Thoracic aorta (tissue), 2 donors: Measurements from ENCODE around the gene RTN3. TPM values are rescaled to one million over a fixed set of nuclear protein-coding genes. Genes with fewer than 3 reads are reported as not detected.
A peak's percentile ranks its signal among the peaks of the same experiment; 100 is the strongest.
"Not testable (repeated sequence)": the region's sequence is repeated elsewhere in the genome, so short reads cannot be mapped to it uniquely, and the experiment has no call there.

Experiments
- ATAC-seq: fragments of 150-250 bp; one replicate; pipeline ENCODE4 v1.8.0; 2017; ENCODE audit warnings: low read depth; ENCODE audit not compliant: insufficient number of reproducible peaks, low FRiP score
- DNase-seq: peaks from one replicate; pipeline ENCODE4 v3.0.0-alpha.2; 2020; ENCODE audit warnings: low spot score
- H3K27ac ChIP-seq, 2 donors: fragments of 200-600 bp; sonication (generic); 1 replicate in 1 of 2; 2 replicates in 1 of 2; pipeline ENCODE4 v1.5.1; 2016; ENCODE audit warnings: mild to moderate bottlenecking in 2 of 2, moderate library complexity in 2 of 2
- H3K27me3 ChIP-seq: fragments of 200-600 bp; sonication (generic); replicated peaks from 2 replicates; pipeline ENCODE4 v1.6.0; 2016; ENCODE audit warnings: mild to moderate bottlenecking; ENCODE audit not compliant: insufficient read depth
- H3K36me3 ChIP-seq: fragments of 200-600 bp; sonication (generic); one replicate; pipeline ENCODE4 v1.5.1; 2016
- H3K4me1 ChIP-seq, 2 donors: fragments of 200-600 bp; sonication (generic); 1 replicate in 1 of 2; 2 replicates in 1 of 2; pipeline versions ENCODE4 v1.5.1 to v1.6.0; 2016; ENCODE audit warnings: low read depth in 2 of 2, mild to moderate bottlenecking in 1 of 2; ENCODE audit not compliant: control insufficient read depth in 1 of 2
- H3K4me3 ChIP-seq: fragments of 200-600 bp; sonication (generic); 2 replicates; pipeline ENCODE4 v1.5.1; 2016; ENCODE audit warnings: mild to moderate bottlenecking
- H3K9me3 ChIP-seq: fragments of 200-600 bp; sonication (generic); 2 replicates; pipeline ENCODE4 v1.5.1; 2016
- CTCF ChIP-seq: fragments of 200-600 bp; sonication (generic); IDR thresholded peaks from one replicate; pipeline ENCODE4 v1.5.1; 2019; ENCODE audit warnings: antibody characterized with exemption
- total RNA-seq, 2 donors: library from RNA; depleted of rRNA; stranded (reverse); fragments of >200 nt; gene quantifications; one replicate each; pipeline versions ENCODE4 v1.1.0 to v1.2.3, GENCODE V29; 2016

RTN3 gene
- total RNA-seq, 2 donors from 2014 or later, result 75.1 to 91.1 TPM

DNA sequence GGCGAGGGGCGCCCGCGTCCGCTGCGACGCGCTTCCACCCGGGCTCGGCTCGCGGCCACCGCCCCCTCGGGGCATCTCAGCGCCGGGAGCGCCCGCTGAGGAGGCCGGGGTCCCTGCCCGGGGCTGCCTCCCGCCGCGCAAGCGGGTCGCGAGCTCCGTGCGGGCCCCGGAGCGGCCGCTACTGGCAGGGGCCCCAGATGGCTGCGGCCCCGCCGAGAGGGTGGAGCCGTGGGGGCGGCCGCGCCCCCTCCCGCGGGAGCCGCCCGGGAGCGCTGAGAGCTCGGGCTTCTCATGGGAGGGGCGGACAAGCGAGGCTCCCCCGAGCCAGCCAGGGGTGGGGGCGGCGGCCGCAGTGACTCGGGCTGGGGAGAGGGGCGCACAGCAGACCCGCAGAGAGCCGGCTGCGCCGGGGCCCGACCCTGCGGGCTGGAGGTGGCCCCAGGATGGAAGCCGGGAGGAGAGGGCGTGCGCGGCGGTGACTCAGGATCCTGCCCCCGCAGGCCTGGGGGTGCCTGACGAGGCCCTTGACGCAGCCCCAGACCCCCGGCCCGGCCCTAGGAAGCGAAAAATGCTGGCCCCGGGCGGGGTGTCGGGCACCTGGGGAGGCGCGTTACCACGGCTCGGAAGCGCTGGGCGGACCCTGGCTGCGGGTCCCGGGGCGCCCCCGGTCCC is 87.9 kb downstream of the RTN3 start:
- no peak for DNase-seq
- Histone ChIP-seq H3K27me3 (no peaks in the 10 kb centered on the region), H3K4me3 (peak overlapping the region; percentile 91), H3K4me1 (peaks cover 10 to 24% of the 10 kb centered on the region in 2 donors), H3K27ac (peak overlapping the region; percentile 24 to 58), H3K36me3 (no peaks in the 10 kb centered on the region), H3K9me3 (no peaks in the 10 kb centered on the region)
- TF ChIP-seq CTCF, result no peak
- no peak for ATAC-seq

- Histone ChIP-seq H3K27me3 (no peaks in the 10 kb centered on the region), H3K36me3 (no peaks in the 10 kb centered on the region), H3K4me3 (peak overlapping the region; percentile 91), H3K4me1 (peaks cover 10 to 24% of the 10 kb centered on the region in 2 donors), H3K9me3 (no peaks in the 10 kb centered on the region), H3K27ac (peak overlapping the region; percentile 24 to 58)
- no peak for TF ChIP-seq CTCF
- DNase-seq, result no peak
- no peak for ATAC-seq
Measured at GRCh38 chr11:63769714-63770455, 88.6 kb downstream of the RTN3 start.

GRCh38 chr11:63770763-63771162 is 89.5 kb downstream of the RTN3 start:
- ATAC-seq (no peak), DNase-seq (no peak)
- H3K9me3 ChIP-seq, result no peaks in the 10 kb centered on the region
- no peaks in the 10 kb centered on the region for H3K27me3 ChIP-seq
- no peak overlapping the region for H3K4me3 ChIP-seq
- H3K36me3 ChIP-seq, result no peaks in the 10 kb centered on the region
- TF ChIP-seq CTCF, result no peak
- peaks cover 10 to 24% of the 10 kb centered on the region in 2 donors for H3K4me1 ChIP-seq
- H3K27ac ChIP-seq, result no peak overlapping the region

DNA sequence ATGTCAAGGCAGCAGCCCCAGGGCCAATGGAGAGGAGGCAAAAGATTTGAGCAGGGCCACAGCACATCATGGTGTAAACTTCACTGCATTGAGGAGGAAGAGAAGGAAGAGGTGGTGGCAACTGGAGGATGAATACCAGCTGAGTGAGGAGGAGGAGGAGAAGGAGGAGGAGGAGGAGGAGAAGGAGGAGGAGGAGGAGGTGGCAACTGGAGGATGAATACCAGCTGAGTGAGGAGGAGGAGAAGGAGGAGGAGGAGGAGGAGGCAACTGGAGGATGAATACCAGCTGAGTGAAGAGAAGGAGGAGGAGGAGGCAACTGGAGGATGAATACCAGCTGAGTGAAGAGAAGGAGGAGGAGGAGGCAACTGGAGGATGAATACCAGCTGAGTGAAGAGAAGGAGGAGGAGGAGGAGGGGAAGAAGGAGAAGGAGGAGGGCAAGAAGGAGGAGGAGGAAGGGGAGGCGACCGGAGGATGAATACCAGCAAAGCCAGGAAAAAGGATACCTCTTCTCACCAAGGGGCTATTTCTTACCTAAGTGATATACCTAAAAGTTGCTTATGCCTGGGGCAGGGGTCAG is 90.5 kb downstream of the RTN3 start:
- H3K36me3 ChIP-seq, ATAC-seq, H3K27ac ChIP-seq, H3K9me3 ChIP-seq, H3K27me3 ChIP-seq, H3K4me3 ChIP-seq, DNase-seq: not testable (repeated sequence)
- peaks cover 8 to 13% of the 10 kb centered on the region in 2 donors for H3K4me1 ChIP-seq

- H3K27ac ChIP-seq, result no peak overlapping the region
- no peak for DNase-seq
- no peak overlapping the region for H3K4me3 ChIP-seq
- no peak for TF ChIP-seq CTCF
- peaks cover 0 to 1% of the 10 kb centered on the region in 2 donors for H3K4me1 ChIP-seq
- no peak for ATAC-seq
- H3K36me3 ChIP-seq, result no peaks in the 10 kb centered on the region
- H3K27me3 ChIP-seq, result no peaks in the 10 kb centered on the region
- H3K9me3 ChIP-seq, result no peaks in the 10 kb centered on the region
Measured at GRCh38 chr11:63775191-63775590, 93.9 kb downstream of the RTN3 start.
